Stimulated activated CD4-positive, alpha-beta T cell treated with anti-CD3 and anti-CD28 coated beads, Interleukin-4, amount 100 ng/mL, for 24 hours (primary cell): ENCODE measurements around the gene RNF121.

Experiments
- DNase-seq: peaks from one replicate; pipeline ENCODE4 v3.0.0-alpha.2; 2020

RNF121 gene

GRCh38 chr11:71991494-71991893 is 62.6 kb downstream of the RNF121 start:
- DNase-seq = no peak

DNA sequence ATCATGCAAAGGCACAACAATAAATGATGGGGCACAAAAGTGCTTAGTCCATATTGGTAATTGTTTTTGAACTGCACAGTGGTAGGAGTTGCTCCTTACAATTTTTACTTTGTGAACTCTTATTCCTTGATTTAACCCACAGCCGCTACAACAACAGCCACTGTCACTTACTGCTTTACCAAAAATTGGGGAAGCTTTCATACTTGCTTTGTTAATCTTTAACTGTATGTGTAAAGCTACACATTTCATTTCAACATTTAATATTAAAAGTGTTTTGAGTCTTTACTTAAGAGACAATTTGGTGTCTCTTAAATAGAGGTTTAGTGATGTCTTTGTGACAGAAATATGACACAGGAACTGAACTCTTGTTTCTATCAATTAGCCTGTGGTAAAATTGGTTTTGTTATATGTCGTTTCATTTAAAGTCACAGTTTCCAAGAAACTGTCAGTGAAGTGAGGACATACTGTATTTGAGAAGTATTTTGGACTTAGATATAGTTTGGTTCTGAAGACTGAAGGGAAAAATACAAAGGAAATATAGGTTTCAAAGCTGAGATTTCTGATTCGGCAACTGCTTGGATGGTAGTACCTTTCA is 63.4 kb downstream of the RNF121 start:
- no peak for DNase-seq

GRCh38 chr11:71994786-71995185 is 65.9 kb downstream of the RNF121 start:
- DNase-seq = no peak

DNA sequence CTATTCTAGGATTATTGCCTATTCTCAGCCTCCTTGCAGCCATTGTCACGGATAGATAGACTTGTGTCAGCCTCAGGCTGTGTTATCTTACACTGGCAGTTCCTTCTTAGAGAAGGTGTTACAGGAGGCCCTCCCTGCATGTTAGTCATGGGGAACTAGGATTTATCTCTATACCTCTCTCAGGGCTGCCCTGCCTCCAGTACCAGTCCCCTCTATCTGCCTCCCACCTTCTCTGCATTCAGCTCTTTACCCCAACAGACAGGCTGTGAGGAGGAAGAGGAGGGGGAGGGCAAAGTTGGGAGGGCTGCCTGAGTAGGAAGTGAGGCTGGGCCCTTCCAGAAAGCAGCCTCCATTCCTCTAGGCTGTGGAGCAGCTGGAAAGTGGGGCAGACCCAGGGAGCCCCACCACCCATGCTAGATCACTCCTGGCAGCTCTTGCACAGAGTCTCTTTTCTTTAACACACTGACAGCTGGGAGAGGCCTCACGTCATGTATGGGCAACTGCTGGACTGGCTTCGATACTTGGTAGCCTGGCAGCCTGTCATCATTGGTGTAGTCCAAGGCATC is 67.0 kb downstream of the RNF121 start:
- DNase-seq = no peak

DNA sequence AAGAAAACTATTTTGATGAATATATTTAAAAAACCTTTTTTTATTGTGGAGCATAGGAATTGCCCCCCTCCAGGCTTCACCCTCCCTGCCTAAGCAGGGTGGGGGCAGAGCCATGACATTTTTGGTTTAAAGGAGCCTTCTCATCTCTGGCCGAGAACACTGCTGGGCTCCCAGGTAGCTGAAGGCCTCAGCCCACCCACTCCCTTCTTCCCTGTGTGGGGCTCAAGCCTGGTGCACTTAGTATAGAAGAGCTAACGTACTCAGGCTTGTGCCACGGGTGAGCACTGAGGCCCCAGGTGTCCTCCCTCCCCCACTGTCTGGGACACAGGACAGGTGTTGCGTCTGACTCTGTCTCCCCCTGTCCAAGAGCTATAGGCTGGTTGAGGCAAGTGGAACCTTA is 67.7 kb downstream of the RNF121 start:
- no peak for DNase-seq

DNA sequence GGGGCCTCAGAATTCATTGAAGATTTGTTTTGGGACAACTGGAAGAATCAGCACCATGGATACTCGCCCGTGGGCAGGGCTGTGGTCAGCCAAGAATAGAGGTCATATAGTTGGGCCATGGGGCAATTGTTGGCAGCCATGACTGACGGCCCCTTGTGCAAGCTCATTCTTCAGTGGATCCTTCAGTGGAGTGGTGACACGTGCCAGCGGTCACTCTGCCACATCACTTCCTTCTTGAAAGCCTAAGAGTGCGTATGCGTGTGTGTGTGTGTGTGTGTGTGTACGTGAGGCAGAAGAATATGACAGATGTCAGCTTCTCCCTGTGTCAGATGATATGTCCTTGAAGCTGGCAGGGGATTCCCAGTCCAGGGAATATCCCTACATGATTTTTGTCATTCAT is 68.1 kb downstream of the RNF121 start:
- DNase-seq = no peak

- no peak for DNase-seq
These were observed 68.7 kb downstream of the RNF121 start for GRCh38 chr11:71997594-71997993.

DNA sequence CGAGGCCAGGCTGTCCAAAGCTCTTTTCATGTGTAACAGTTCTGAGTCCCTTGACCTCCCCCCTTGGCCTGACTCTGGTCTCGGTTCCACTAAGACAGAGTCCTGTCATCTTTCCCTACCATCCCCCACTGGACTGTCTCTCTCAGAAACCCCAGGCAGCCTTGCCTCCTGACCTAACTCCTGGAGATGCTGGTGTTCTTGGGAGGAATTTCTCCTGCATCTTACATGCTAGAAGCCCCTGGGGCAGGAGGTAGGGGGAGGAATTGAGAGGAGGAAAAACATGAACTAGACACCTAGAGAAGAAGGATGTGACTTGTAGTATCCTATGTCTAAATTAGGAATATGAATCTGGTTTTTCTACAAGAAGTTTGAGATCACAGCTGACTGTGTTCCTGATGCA is 69.2 kb downstream of the RNF121 start:
- DNase-seq = no peak

DNA sequence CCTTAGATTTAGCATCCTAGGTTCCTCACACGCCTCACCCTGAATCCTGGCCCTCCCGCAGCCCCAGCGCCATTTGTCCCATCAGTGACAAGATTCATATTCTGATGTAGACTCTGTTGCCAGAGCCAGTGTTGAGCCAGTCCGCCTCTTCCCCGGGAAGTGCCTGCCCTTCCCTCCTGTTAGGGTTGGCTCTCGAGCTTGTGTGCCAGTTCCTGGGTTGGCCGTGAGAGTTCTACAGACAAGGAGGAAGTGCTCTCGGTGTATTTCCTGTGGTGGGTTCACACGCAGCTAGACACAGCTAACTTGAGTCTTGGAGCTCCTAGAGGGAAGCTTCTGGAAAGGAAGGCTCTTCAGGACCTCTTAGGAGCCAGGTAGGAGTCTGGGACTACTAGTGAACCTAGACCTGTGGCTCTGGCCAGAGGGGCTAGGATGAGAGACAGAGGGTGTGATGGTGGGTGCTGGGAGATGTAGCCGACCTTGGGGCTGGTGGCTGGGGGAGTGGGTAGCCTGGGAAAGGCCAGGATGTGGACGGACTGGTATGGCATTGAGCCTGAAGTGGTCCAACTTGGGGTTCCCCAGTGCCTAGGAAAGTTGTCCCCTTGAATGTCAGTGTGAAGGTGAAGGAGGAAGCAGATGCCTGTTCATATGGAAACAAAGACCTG is 69.9 kb downstream of the RNF121 start, which contains the start of gene IL18BP:
Gene IL18BP (plus strand): TSS at position 261 of the 662 bp plus-strand sequence. CDS start 1,076 bp downstream, outside the sequence.
- DNase-seq = no peak

DNA sequence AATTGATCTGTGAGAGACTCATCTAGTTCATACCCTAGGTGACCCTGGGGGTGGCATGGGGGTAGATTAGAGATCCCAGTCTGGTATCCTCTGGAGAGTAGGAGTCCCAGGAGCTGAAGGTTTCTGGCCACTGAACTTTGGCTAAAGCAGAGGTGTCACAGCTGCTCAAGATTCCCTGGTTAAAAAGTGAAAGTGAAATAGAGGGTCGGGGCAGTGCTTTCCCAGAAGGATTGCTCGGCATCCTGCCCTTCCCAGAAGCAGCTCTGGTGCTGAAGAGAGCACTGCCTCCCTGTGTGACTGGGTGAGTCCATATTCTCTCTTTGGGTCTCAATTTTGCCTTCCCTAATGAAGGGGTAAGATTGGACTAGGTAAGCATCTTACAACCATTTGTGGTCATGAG is 70.5 kb downstream of the RNF121 start:
- no peak for DNase-seq

- DNase-seq = no peak
These were observed 71.0 kb downstream of the RNF121 start for GRCh38 chr11:71999798-72000197.

DNA sequence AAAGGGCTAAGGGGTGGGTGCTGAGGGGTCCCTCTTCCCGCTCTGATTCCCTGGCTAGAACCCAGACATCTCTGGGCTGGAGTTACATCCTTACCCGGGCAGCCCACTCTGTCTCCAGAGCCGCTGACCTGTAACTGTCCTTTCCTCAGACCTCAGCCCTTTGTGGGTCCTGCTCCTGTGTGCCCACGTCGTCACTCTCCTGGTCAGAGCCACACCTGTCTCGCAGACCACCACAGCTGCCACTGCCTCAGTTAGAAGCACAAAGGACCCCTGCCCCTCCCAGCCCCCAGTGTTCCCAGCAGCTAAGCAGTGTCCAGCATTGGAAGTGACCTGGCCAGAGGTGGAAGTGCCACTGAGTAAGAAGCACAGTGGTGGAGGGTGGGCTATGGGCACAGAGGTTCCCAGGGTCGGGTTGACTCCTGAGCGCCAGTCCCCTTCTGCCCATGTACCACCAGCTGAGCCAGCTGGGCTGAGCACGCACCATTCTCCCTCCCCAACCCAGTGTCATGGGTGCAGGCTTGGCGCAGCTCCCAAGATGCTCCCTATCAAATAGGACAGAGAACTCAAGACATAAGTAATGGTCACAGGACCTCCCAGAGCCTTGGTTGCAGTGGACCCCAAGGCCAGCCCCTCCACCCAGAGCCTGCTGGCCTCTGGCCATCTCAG is 71.5 kb downstream of the RNF121 start:
- no peak for DNase-seq

DNA sequence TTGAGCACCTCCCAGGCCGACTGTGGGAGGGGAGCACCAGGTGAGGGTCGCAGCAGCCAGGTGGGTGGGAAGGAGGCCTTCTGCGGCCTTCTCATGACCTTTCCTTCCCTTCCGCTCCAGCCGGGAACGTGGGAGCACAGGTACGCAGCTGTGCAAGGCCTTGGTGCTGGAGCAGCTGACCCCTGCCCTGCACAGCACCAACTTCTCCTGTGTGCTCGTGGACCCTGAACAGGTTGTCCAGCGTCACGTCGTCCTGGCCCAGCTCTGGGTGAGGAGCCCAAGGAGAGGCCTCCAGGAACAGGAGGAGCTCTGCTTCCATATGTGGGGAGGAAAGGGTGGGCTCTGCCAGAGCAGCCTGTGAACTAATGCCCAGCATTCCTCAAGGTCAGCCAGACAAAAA is 72.4 kb downstream of the RNF121 start:
- DNase-seq = no peak

DNA sequence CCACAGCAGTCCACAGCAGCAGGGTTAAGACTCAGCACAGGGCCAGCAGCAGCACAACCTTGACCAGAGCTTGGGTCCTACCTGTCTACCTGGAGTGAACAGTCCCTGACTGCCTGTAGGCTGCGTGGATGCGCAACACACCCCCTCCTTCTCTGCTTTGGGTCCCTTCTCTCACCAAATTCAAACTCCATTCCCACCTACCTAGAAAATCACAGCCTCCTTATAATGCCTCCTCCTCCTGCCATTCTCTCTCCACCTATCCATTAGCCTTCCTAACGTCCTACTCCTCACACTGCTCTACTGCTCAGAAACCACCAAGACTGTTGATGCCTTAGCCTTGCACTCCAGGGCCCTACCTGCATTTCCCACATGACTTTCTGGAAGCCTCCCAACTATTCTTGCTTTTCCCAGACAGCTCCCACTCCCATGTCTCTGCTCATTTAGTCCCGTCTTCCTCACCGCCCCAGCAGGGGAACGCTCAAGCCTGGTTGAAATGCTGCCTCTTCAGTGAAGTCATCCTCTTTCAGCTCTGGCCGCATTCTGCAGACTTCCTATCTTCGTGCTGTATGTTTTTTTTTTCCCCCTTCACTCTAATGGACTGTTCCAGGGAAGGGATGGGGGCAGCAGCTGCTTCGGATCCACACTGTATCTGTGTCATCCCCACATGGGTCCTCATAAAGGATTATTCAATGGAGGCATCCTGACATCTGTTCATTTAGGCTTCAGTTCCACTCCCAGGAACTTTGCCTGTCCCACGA is 73.2 kb downstream of the RNF121 start:
- DNase-seq = no peak

- no peak for DNase-seq
These were observed 74.3 kb downstream of the RNF121 start for GRCh38 chr11:72002841-72003775.

DNA sequence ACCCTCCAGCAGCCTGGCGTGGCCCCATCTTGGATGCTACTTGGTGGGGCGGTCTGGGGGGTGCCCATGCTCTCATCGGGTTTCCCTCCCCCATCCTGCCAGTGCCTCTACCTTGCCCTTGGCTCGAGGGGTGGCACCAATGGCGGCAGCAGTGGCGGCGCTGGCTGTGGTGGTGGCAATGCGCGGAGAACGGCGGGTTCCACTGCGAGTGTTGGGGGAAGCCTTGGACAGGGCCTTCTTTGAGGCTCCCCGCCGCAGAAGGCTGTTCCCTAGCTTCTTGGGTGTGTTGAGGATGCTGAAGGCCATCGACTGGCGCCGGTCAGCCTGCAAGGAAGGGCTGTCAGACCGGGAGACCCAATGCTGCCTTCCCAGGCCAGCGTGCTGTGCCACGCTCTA is 74.9 kb downstream of the RNF121 start:
- no peak for DNase-seq

GRCh38 chr11:72004515-72005346 is 75.9 kb downstream of the RNF121 start:
- no peak for DNase-seq

DNA sequence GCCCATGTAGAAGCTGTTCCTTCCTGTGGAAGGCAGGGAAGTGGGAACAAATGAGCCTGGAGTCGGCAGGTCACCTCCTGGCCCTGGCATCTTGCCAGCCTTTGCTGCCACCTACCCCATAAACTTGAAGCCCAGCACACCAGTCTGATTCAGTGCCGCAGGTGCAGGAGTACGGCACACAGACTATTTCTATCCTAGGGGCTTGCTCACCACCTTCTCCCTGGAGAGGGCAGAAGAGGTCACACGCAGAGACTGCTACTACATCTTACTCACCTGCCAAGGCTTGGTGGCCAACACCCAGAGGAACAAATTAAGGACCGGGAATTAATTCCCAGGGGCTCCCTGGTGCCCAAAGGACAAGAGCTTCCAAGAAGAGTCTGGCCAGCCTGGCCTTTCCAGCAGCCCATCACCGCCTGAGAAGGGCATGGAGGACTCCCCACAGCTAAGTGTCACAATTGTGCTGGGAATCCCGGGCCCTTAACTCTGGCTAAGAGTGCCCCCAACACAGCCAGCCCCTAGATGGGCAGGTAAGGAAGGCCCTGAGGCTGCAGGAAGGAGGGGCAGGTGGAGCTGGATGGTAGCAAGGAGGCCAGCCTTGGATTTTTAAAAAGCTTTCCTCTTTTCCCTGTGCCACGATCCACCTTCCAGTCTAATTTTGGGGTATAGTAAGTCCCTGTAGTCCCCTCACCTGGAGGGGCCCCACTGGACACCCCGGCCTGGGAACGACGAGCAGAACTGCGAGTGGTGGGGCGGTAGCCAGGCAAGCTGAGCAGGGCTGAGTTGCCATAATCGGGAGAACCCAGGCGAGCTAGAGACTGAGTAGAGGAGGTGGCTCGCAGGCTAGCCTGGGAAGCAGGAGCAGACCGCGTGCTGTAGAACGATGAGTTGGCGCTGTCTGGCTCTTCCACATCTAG is 76.8 kb downstream of the RNF121 start:
- DNase-seq = no peak

DNA sequence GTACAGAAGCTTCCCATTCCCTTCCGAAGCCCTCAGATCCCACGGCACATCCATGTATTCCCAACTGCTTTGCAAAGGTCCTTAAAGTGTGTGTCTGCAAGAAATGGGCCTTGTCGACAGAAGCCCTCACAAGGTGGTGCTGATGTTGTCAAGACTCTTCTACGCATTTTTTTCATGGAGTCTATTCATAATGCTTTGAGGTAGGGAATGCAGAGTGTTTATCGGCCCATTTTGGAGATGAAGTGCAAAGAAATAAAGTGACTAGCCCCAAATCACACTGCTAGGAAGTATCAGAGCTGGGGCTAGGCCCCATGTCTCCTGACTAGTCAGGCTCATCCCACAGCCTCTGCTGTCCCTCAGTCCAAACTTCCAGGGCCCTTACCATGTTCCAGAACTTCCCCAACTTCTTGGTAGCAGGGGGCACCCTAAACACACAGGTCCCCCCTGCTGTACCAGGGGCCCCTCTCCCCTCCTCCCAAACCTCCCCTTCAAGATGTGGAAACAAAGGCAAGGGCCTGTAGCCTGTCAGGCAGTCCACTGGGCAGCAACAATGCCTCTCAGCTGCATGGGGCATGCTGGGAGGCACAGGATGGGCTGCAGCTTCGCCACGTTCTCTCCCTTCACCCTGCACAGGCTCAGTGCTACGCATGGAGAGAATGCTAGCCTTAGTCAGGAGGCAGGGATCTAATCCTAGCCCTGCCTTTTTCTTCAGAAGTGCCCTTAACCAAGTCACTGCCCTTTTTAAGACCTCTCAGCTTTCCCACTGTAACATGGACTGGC is 77.7 kb downstream of the RNF121 start:
- DNase-seq = no peak
